ENCODE data around the gene DLG2. TPM values are rescaled to one million over a fixed set of nuclear protein-coding genes. Genes with fewer than 3 reads are reported as not detected.

DLG2 gene
- total and polyA plus RNA-seq, 9 of the 15 experiments (the other 6 are each of a cell fraction or from before 2014, with no cell fraction given), result 0.52 to 1.6 (median 0.95) TPM

- Histone ChIP-seq H3K79me2 (ENCODE audit: control insufficient read depth, insufficient read depth, low read length) (no peaks in the 10 kb centered on the region), H4K20me1 (replicated peaks; ENCODE audit: control insufficient read depth, insufficient read depth, low read length) (no peaks in the 10 kb centered on the region), H3K9me1 (ENCODE audit: control insufficient read depth, insufficient read depth, low read length) (no peaks in the 10 kb centered on the region), H3K4me2 (ENCODE audit: insufficient read depth, low read length) (no peak overlapping the region), H3K36me3 (ENCODE audit: control insufficient read depth, insufficient read depth, low read length) (no peaks in the 10 kb centered on the region), H3K27me3 (ENCODE audit: control insufficient read depth in 2 of 2, insufficient read depth in 2 of 2, low read length in 2 of 2) (no peaks in the 10 kb centered on the region), H3K4me1 (replicated peaks in 1 of 2; ENCODE audit: control insufficient read depth in 2 of 2, insufficient read depth in 2 of 2, low read length in 2 of 2) (no peaks in the 10 kb centered on the region), H3K9me3 (replicated peaks; ENCODE audit: control insufficient read depth, insufficient read depth, low read depth, low read length) (no peaks in the 10 kb centered on the region), H3K4me3 (no peak overlapping the region), H2AFZ (ENCODE audit: low read depth, low read length) (no peak overlapping the region), H3K27ac (ENCODE audit: extremely low read depth, low read depth, low read length) (no peak overlapping the region), H3K9ac (ENCODE audit: insufficient read depth in 1 of 2, low read depth in 2 of 2, low read length in 2 of 2) (no peak overlapping the region)
- ATAC-seq (peak; percentile 53; the same call in 1 of the 3 replicates), DNase-seq (ENCODE audit: extremely low read depth in 1 of 4, low spot score in 3 of 4) (peak in 2 of 4 experiments; percentile 2 to 7), FAIRE-seq (no peak)
- ChIA-PET CTCF (ENCODE audit: low intra/inter-chr PET ratio) (interaction anchor here (0.7 kb wide), 1 partner anchor 225 kb away, joined by 6 read pairs; no protein-coding TSS in a partner anchor), POLR2A (no interaction called here)
- WGBS (ENCODE audit: insufficient coverage, low coverage, missing lambda C conversion rate), result 0% methylated on average over 8 of the region's 8 CpGs
- in situ Hi-C loops (cut with MboI) (no loop called here), intact Hi-C loops (cut with micrococcal nuclease) (loop anchor here (5.0 kb wide), 1 partner anchor 295 kb away; no protein-coding TSS in a partner anchor)
- no TSS peak for BruUV-seq (replicated peaks)
- TF ChIP-seq HLTF (IDR thresholded peaks at IDR 0.05), result no peak
- TF ChIP-seq, protein P1, sequence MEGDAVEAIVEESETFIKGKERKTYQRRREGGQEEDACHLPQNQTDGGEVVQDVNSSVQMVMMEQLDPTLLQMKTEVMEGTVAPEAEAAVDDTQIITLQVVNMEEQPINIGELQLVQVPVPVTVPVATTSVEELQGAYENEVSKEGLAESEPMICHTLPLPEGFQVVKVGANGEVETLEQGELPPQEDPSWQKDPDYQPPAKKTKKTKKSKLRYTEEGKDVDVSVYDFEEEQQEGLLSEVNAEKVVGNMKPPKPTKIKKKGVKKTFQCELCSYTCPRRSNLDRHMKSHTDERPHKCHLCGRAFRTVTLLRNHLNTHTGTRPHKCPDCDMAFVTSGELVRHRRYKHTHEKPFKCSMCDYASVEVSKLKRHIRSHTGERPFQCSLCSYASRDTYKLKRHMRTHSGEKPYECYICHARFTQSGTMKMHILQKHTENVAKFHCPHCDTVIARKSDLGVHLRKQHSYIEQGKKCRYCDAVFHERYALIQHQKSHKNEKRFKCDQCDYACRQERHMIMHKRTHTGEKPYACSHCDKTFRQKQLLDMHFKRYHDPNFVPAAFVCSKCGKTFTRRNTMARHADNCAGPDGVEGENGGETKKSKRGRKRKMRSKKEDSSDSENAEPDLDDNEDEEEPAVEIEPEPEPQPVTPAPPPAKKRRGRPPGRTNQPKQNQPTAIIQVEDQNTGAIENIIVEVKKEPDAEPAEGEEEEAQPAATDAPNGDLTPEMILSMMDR (IDR thresholded peaks at IDR 0.05 in 2 of 3, conservative IDR thresholded peaks at IDR 0.05 in 1 of 3; ENCODE audit: insufficient read depth in 2 of 3, low read depth in 1 of 3, low read length in 3 of 3), result peak in 2 of 3 experiments; percentile 17 to 35; a peak in 3 of 6 replicates
Observed at GRCh38 chr11:83521647-83522596, 2105.2 kb downstream of the DLG2 start.

All from K562 (cell line).